Cardiac fibroblast (primary cell): ENCODE measurements around the gene RNF112.
A peak's percentile ranks its signal among the peaks of the same experiment; 100 is the strongest.
"Not testable (repeated sequence)": the region's sequence is repeated elsewhere in the genome, so short reads cannot be mapped to it uniquely, and the experiment has no call there.

Experiments
- DNase-seq, 2 donors: peaks; one replicate each; pipeline versions ENCODE4 v3.0.0 to v3.0.0-alpha.2; 2010; ENCODE audit warnings: low read depth in 2 of 2
- H3K4me3 ChIP-seq, 2 donors: replicated peaks in 1 of 2; 1 replicate in 1 of 2; 2 replicates in 1 of 2; pipeline ENCODE4 v1.5.1; 2011; ENCODE audit warnings: low read depth in 2 of 2, low read length in 2 of 2, mild to moderate bottlenecking in 2 of 2, moderate library complexity in 1 of 2
- TF ChIP-seq, protein P1 (sequence below): IDR thresholded peaks from one replicate; pipeline ENCODE4 v1.5.1; 2011; ENCODE audit warnings: low read depth, mild to moderate bottlenecking, low read length, inconsistent platforms

The RNF112 gene

GRCh38 chr17:19457046-19457445, 46.0 kb downstream of the RNF112 start:
- H3K4me3 ChIP-seq = no peak overlapping the region
- DNase-seq = no peak
- TF ChIP-seq, protein P1, sequence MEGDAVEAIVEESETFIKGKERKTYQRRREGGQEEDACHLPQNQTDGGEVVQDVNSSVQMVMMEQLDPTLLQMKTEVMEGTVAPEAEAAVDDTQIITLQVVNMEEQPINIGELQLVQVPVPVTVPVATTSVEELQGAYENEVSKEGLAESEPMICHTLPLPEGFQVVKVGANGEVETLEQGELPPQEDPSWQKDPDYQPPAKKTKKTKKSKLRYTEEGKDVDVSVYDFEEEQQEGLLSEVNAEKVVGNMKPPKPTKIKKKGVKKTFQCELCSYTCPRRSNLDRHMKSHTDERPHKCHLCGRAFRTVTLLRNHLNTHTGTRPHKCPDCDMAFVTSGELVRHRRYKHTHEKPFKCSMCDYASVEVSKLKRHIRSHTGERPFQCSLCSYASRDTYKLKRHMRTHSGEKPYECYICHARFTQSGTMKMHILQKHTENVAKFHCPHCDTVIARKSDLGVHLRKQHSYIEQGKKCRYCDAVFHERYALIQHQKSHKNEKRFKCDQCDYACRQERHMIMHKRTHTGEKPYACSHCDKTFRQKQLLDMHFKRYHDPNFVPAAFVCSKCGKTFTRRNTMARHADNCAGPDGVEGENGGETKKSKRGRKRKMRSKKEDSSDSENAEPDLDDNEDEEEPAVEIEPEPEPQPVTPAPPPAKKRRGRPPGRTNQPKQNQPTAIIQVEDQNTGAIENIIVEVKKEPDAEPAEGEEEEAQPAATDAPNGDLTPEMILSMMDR = no peak

DNA sequence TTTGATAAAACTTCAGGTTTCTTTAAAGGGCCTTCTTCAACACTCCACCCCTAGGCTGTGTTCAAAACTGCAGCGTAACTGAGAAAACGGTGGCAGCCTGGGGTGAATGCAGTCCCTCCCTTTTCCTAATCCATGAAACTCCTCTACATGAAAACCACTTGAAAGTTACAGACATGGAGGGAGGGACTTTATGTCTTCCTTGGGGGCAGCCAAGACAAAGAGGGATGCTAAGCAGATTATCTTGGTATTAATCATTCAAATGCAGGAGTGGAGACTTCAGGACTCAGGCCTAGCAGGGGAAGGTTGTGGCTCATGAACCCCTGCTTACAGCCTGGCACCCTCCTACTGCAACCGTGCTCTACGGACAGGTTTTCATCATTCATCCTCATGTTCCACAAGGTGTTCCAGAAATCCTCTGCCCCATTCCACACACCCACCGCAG, 46.8 kb downstream of the RNF112 start:
- DNase-seq = no peak
- no peak overlapping the region for H3K4me3 ChIP-seq
- TF ChIP-seq, protein P1 = no peak

DNA sequence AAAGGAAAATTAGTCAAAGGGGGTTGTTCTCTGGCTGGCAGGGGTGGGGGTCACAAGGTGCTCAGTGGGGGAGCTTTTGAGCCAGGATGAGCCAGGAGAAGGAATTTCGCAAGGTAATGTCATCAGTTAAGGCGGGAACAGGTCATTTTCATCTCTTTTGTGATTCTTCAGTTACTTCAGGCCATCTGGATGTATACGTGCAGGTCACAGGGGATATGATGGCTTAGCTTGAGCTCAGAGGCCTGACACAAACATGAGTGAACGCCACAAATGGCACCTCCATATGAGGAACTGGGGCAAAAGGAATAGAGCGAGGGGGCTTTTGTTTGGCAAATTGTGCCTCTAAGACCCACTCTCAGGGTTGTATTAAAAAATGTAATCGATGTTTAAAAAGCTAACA, 47.4 kb downstream of the RNF112 start:
- not testable (repeated sequence) for H3K4me3 ChIP-seq, DNase-seq

DNA sequence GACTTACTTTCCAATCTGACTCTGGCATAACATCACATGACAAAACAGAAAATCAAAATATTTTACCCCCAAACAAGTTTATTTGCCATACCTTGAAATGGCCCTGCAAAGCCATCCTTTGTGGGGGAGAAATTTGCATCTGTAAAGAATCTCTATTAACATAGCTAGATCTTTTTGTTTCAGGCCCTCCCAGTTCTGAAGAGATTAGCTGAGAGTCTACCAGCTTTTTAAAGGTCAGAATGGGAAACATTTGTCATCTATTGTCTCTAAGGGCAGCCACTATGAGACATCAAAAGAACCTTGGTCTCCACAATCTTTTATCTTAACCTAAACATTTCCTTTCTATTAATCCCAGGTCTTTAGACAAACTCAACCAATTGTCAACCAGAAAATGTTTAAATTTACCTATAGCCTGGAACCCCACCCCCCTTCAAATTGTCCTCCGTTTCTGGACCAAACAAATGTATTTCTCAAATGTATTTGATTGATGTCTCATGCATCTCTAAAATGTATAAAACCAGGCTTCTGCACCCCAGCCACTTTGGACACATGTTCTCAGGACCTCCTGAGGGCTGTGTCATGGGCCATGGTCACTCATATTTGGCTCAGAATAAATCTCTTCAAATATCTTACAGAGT, 48.1 kb downstream of the RNF112 start:
- not testable (repeated sequence) for H3K4me3 ChIP-seq

DNA sequence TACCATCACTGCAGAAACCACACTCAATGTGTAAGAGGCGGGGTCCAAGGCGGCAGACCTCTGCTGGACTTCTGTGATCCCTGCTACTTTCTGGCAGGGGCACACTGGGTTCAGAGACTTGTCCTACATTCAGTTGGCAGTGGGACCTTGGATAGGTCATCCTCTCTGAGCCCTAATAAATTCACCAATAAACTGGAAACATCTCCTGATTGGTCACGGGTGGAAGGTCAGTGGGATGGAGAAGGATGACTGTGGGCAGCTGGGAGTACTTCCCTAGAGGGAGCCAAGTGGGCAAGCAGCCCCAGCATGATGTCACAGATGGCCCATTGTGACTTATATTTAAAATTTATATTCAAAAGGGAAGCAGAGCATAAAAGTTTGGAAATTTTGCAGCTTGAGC, 49.7 kb downstream of the RNF112 start:
- DNase-seq = peak in 1 of 2 donors; percentile 13
- TF ChIP-seq, protein P1 = no peak

More for the DNA sequence above, 48.1 kb downstream of the RNF112 start:
- DNase-seq = not testable (repeated sequence)

GRCh38 chr17:19461116-19461515, 50.1 kb downstream of the RNF112 start:
- no peak for DNase-seq
- no peak overlapping the region for H3K4me3 ChIP-seq
- TF ChIP-seq, protein P1 = no peak

More for the DNA sequence above, 49.7 kb downstream of the RNF112 start:
- no peak overlapping the region for H3K4me3 ChIP-seq

GRCh38 chr17:19461681-19462080, 50.6 kb downstream of the RNF112 start:
- TF ChIP-seq, protein P1 = no peak
- no peak for DNase-seq
- H3K4me3 ChIP-seq = no peak overlapping the region

DNA sequence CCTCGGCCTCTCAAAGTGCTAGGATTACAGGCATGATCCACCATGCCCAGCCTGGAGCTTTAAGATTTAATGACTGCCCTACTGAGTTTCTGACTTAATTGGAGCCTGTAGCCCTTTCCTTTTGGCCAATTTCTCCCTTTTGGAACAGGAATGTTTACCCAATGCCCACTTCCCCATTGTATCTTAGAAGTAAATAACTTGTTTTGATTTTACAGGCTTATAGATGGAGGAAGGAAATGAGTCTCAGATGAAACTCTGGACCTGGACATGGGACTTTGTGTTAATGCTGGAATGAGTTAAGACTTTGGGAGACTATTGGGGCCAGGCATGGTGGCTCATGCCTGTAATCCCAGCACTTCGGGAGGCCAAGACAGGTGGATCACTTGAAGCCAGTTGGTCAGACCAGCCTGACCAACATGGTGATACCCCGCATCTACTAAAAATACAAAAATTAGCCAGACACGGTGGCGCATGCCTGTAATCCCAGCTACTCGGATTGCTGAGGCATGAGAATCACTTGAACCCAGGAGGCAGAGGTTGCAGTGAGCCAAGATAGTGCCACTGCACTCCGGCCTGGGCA, 51.5 kb downstream of the RNF112 start:
- DNase-seq, H3K4me3 ChIP-seq: not testable (repeated sequence)
